OCI-LY3 (cell line): Measurements from ENCODE around the gene EDEM1.

Experiments used
- EZH2phosphoT487 ChIP-seq: fragments of 200-600 bp; shearing (Covaris generic); IDR thresholded peaks from 2 replicates; pipeline ENCODE4 v1.6.1; 2018; ENCODE audit warnings: antibody characterized with exemption, mixed run types, low read depth
- TF ChIP-seq, protein P1 (sequence below): fragments of 200-600, 300-600 bp; sonication (generic); IDR thresholded peaks from 2 replicates; pipeline ENCODE4 v1.5.1; 2014; ENCODE audit warnings: antibody characterized with exemption, low read length, low read depth

DNA sequence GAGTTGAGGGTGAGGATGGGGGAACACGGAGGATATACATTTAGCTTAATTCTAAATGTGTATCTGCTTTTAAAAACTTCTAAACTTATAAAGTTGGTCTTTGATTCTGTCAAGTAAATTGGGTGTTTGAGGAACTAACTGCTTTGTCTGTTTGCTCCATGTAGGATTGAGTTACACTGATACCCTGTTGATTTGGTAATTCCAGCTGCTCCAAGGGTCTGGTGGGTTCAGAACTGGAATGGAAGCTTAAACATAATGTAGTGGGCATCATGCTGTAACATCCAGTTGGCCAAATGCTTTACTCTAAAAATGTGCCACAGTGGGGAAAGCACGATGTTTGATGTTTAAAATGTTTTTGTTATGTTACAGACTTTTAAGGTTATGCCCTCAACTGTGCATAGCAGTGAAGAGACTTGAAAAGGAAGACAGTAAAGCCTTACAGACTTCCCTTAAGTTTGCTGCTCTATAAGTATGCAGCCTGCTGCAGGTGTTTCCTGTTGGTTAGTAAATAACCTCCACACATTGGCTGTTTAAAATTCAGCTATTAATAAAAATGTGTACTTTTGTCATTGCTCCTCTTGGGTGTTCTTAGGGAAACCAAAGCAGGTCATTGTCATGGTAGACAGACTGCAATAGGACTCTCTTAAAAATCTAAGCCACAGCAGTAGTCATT, 5.9 kb upstream of the EDEM1 start:
- TF ChIP-seq, protein P1, sequence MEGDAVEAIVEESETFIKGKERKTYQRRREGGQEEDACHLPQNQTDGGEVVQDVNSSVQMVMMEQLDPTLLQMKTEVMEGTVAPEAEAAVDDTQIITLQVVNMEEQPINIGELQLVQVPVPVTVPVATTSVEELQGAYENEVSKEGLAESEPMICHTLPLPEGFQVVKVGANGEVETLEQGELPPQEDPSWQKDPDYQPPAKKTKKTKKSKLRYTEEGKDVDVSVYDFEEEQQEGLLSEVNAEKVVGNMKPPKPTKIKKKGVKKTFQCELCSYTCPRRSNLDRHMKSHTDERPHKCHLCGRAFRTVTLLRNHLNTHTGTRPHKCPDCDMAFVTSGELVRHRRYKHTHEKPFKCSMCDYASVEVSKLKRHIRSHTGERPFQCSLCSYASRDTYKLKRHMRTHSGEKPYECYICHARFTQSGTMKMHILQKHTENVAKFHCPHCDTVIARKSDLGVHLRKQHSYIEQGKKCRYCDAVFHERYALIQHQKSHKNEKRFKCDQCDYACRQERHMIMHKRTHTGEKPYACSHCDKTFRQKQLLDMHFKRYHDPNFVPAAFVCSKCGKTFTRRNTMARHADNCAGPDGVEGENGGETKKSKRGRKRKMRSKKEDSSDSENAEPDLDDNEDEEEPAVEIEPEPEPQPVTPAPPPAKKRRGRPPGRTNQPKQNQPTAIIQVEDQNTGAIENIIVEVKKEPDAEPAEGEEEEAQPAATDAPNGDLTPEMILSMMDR, result no peak
- no peak for TF ChIP-seq EZH2phosphoT487
